Fibroblast of lung (primary cell): Measurements from ENCODE around the gene DIO3. TPM values are rescaled to one million over a fixed set of nuclear protein-coding genes. Genes with fewer than 3 reads are reported as not detected.

ENCODE experiments used
- DNase-seq, 2 donors: peaks; one replicate each; pipeline versions ENCODE4 v3.0.0 to v3.0.0-alpha.2; 2010; ENCODE audit warnings: low read depth in 2 of 2
- H2AFZ ChIP-seq: 2 replicates; pipeline ENCODE4 v1.5.1; 2012; ENCODE audit warnings: low read length, control low read depth, inconsistent platforms
- H3K27ac ChIP-seq: 2 replicates; pipeline ENCODE4 v1.5.1; 2011; ENCODE audit warnings: low read length, control low read depth; ENCODE audit not compliant: insufficient read depth
- H3K27me3 ChIP-seq: 2 replicates; pipeline ENCODE4 v1.5.1; 2011; ENCODE audit warnings: mild to moderate bottlenecking, low read length; ENCODE audit not compliant: control insufficient read depth, insufficient read depth
- H3K36me3 ChIP-seq: 2 replicates; pipeline ENCODE4 v1.5.1; 2011; ENCODE audit warnings: low read length; ENCODE audit not compliant: control insufficient read depth, insufficient read depth
- H3K4me1 ChIP-seq: 2 replicates; pipeline ENCODE4 v1.5.1; 2011; ENCODE audit warnings: low read length; ENCODE audit not compliant: control insufficient read depth, insufficient read depth; ENCODE audit errors: extremely low read depth
- H3K4me2 ChIP-seq: 2 replicates; pipeline ENCODE4 v1.5.1; 2011; ENCODE audit warnings: low read length, control low read depth; ENCODE audit not compliant: insufficient read depth; ENCODE audit errors: extremely low read depth
- H3K4me3 ChIP-seq, 4 experiments: fragments of 200-600 bp in 1 of 4; sonication (generic) in 1 of 4; replicated peaks in 1 of 4; 2 replicates each; pipeline ENCODE4 v1.5.1; 2011 to 2016; ENCODE audit warnings: low read length in 4 of 4, low read depth in 3 of 4, mild to moderate bottlenecking in 3 of 4, control low read depth in 2 of 4, inconsistent platforms in 1 of 4, mixed read lengths in 1 of 4; ENCODE audit not compliant: insufficient read depth in 1 of 4; ENCODE audit errors: control extremely low read depth in 1 of 4
- H3K79me2 ChIP-seq: 2 replicates; pipeline ENCODE4 v1.5.1; 2012; ENCODE audit warnings: mild to moderate bottlenecking, low read length, inconsistent platforms; ENCODE audit not compliant: control insufficient read depth, insufficient read depth
- H3K9ac ChIP-seq: 2 replicates; pipeline ENCODE4 v1.5.1; 2011; ENCODE audit warnings: mild to moderate bottlenecking, low read length, control low read depth; ENCODE audit not compliant: insufficient read depth
- H3K9me3 ChIP-seq: 2 replicates; pipeline ENCODE4 v1.5.1; 2012; ENCODE audit warnings: low read depth, low read length; ENCODE audit not compliant: control insufficient read depth, insufficient read depth
- H4K20me1 ChIP-seq: 2 replicates; pipeline ENCODE4 v1.5.1; 2011; ENCODE audit warnings: low read length; ENCODE audit not compliant: control insufficient read depth, insufficient read depth; ENCODE audit errors: extremely low read depth
- CTCF ChIP-seq, 2 donors: IDR thresholded peaks in 1 of 2; conservative IDR thresholded peaks in 1 of 2; 1 replicate in 1 of 2; 2 replicates in 1 of 2; pipeline ENCODE4 v1.5.1; 2011 to 2012; ENCODE audit warnings: low read length in 2 of 2, control low read depth in 1 of 2, inconsistent platforms in 1 of 2, low read depth in 1 of 2, mild to moderate bottlenecking in 1 of 2
- EZH2 ChIP-seq: IDR thresholded peaks from 2 replicates; pipeline ENCODE4 v1.5.1; 2012; ENCODE audit warnings: low read length, control low read depth, mild to moderate bottlenecking; ENCODE audit errors: missing control alignments
- polyA plus RNA-seq, 2 donors: library from polyadenylated mRNA; depleted of rRNA in 1 of 2; stranded (reverse) in 1 of 2; unstranded in 1 of 2; fragments of >200 nt; gene quantifications; 2 replicates each; pipeline ENCODE4 v1.2.1, GENCODE V29; 2011 to 2012; ENCODE audit warnings: missing spikeins in 1 of 2
- total RNA-seq: library from RNA; depleted of rRNA; stranded (reverse); fragments of >200 nt; gene quantifications from 2 replicates; pipeline ENCODE4 v1.2.1, GENCODE V29; 2014

Gene DIO3
- total and polyA plus RNA-seq, 2 donors (not counting 1 experiment from before 2014, with no cell fraction given): 0.17 TPM; not detected in 1

DNA sequence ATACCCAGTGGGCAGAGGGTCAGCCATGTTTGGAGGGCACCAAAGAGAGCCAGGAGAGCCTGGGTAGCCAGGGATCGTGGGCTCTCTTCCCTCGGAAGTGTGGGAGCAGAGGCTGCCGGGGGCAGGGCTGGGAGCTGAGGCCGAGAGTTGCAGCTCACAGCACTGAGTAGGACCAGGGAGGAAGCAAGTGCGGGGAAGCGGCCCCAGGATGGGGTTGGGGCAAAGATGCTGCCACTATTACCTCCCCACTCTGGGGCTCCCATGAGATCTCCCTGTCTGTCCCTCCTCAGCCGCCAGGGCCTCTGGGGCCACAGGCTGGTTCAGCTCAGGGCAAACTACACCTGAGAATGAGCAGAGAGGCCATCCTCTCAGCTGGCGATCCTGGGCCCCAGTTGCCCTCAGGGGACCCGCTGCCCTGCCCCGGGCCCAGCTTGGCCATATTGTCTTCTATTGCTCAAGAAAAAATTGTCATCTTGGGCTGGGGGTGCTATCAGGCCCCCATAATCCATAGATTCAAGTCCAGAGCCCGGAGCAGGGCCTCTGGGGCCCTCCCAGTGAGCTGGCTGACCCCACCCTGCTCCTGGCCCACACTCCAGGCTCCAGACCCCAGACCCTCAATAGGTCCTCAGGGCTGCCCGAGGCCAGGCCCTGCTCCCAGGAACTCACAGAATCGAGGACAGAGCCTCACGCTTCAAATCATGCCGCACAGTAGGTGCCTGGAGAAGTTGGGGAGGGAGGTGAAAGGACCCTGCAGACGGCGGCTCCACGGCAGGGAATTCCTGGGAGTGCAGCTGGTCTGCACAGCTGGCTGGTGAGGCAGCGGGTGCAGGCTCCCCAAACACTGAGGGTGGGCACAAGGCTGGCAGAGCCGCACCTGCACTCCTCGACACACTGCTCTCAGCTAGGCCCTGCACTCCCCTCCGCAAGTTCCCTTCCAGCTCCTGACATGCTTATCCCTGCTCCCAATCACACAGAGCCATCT lies 20.5 kb upstream of the DIO3 start:
- Histone ChIP-seq H3K27me3 (no peaks in the 10 kb centered on the region), H4K20me1 (no peaks in the 10 kb centered on the region), H3K9me3 (no peaks in the 10 kb centered on the region), H3K9ac (no peak overlapping the region), H3K4me3 (no peak overlapping the region), H3K79me2 (no peaks in the 10 kb centered on the region), H3K36me3 (no peaks in the 10 kb centered on the region), H2AFZ (no peak overlapping the region), H3K4me2 (no peak overlapping the region), H3K27ac (no peak overlapping the region), H3K4me1 (no peaks in the 10 kb centered on the region)
- DNase-seq: no peak
- TF ChIP-seq CTCF (conservative IDR thresholded peaks at IDR 0.05 in 1 of 2, IDR thresholded peaks at IDR 0.05 in 1 of 2; ENCODE audit: low read depth in 1 of 2, low read length in 2 of 2) (no peak), EZH2 (no peak)

GRCh38 chr14:101542391-101542790 lies 18.9 kb upstream of the DIO3 start:
- DNase-seq: no peak
- Histone ChIP-seq H2AFZ (no peak overlapping the region), H3K79me2 (no peaks in the 10 kb centered on the region), H3K4me1 (no peaks in the 10 kb centered on the region), H3K4me2 (no peak overlapping the region), H3K27me3 (no peaks in the 10 kb centered on the region), H3K27ac (no peak overlapping the region), H3K4me3 (no peak overlapping the region), H3K36me3 (no peaks in the 10 kb centered on the region), H4K20me1 (no peaks in the 10 kb centered on the region), H3K9me3 (no peaks in the 10 kb centered on the region), H3K9ac (no peak overlapping the region)
- TF ChIP-seq EZH2 (no peak), CTCF (conservative IDR thresholded peaks at IDR 0.05 in 1 of 2, IDR thresholded peaks at IDR 0.05 in 1 of 2; ENCODE audit: low read depth in 1 of 2, low read length in 2 of 2) (no peak)

DNA sequence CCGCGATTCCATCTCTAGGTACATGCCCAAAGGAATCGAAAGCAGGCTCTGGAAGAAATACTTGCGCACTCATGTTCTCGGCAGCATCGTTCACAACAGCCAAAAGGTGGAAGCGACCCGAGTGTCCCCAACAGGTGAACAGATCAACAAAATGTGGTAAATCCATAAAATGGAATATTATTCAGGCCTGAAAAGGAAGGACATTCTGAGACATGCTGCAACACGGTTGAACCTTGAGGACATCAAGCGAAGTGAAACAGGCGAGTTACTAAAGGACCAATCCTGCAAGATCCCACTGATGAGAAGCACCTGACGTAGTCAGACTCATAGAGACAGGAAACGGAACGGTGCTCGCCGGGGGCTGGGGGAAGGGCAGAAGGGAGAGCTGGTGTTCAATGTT lies 17.5 kb upstream of the DIO3 start:
- no peak for DNase-seq
- no peaks in the 10 kb centered on the region for H3K9me3 ChIP-seq
- no peak overlapping the region for H3K27ac ChIP-seq
- no peak for TF ChIP-seq CTCF (conservative IDR thresholded peaks at IDR 0.05 in 1 of 2, IDR thresholded peaks at IDR 0.05 in 1 of 2; ENCODE audit: low read depth in 1 of 2, low read length in 2 of 2)
- no peak for TF ChIP-seq EZH2
- H3K4me2 ChIP-seq: no peak overlapping the region
- no peak overlapping the region for H3K9ac ChIP-seq
- H3K79me2 ChIP-seq: no peaks in the 10 kb centered on the region
- no peaks in the 10 kb centered on the region for H4K20me1 ChIP-seq
- H2AFZ ChIP-seq: no peak overlapping the region
- no peaks in the 10 kb centered on the region for H3K36me3 ChIP-seq
- H3K4me3 ChIP-seq: no peak overlapping the region
- no peaks in the 10 kb centered on the region for H3K27me3 ChIP-seq
- H3K4me1 ChIP-seq: no peaks in the 10 kb centered on the region
